Stomach (tissue), 4 donors: ENCODE measurements around the gene RIOK2.

ENCODE experiments used
- CTCF ChIP-seq, 7 experiments: fragments of 450-650 bp in 4 of 7; fragments of 200-600 bp in 3 of 7; sonication (generic) in 3 of 7; IDR thresholded peaks; one replicate each; pipeline ENCODE4 v1.5.1; 2016 to 2019; ENCODE audit warnings: antibody characterized with exemption in 7 of 7, control low read depth in 2 of 7, mild to moderate bottlenecking in 1 of 7
- EP300 ChIP-seq: sonication (generic); formaldehyde crosslinking; IDR thresholded peaks from one replicate; pipeline ENCODE4 v1.6.1; 2017; ENCODE audit warnings: antibody characterized with exemption
- POLR2A ChIP-seq, 4 donors: fragments of 450-650 bp; IDR thresholded peaks; one replicate each; pipeline ENCODE4 v1.6.1; 2016; ENCODE audit warnings: antibody characterized with exemption in 4 of 4, control low read depth in 2 of 4, mild to moderate bottlenecking in 1 of 4, moderate library complexity in 1 of 4

- TF ChIP-seq CTCF (IDR thresholded peaks at IDR 0.05), result no peak
- no peak for TF ChIP-seq POLR2A (IDR thresholded peaks at IDR 0.05)
- no peak for TF ChIP-seq EP300
Measured at GRCh38 chr5:97172227-97172626, 10.8 kb downstream of the RIOK2 start.
